H9 (cell line): Measurements from ENCODE around the gene VWA5B1. TPM values are rescaled to one million over a fixed set of nuclear protein-coding genes. Genes with fewer than 3 reads are reported as not detected.

Experiments used
- DNase-seq: peaks from one replicate; pipeline ENCODE4 v3.0.0-alpha.2; 2017
- H2AFZ ChIP-seq: one replicate; pipeline ENCODE4 v1.6.1; 2013; ENCODE audit warnings: mild to moderate bottlenecking, low read length, control low read depth, moderate library complexity
- H2AK5ac ChIP-seq: 2 replicates; pipeline ENCODE4 v1.6.1; 2013; ENCODE audit warnings: low read length, control low read depth, mixed read lengths; ENCODE audit not compliant: insufficient read length
- H2BK120ac ChIP-seq: one replicate; pipeline ENCODE4 v1.6.1; 2013; ENCODE audit warnings: low read depth, mild to moderate bottlenecking, low read length, control low read depth, inconsistent platforms; ENCODE audit not compliant: poor library complexity, severe bottlenecking
- H2BK12ac ChIP-seq: 2 replicates; pipeline ENCODE4 v1.6.1; 2013; ENCODE audit warnings: low read length, control low read depth, mixed read lengths, low read depth; ENCODE audit not compliant: insufficient read length
- H2BK15ac ChIP-seq: 2 replicates; pipeline ENCODE4 v1.6.1; 2013; ENCODE audit warnings: low read depth, low read length, control low read depth
- H2BK20ac ChIP-seq: one replicate; pipeline ENCODE4 v1.6.1; 2013; ENCODE audit warnings: low read depth, mild to moderate bottlenecking, low read length, control low read depth, inconsistent platforms; ENCODE audit not compliant: poor library complexity, severe bottlenecking
- H2BK5ac ChIP-seq: 2 replicates; pipeline ENCODE4 v1.6.1; 2013; ENCODE audit warnings: low read length, control low read depth, mixed read lengths; ENCODE audit not compliant: insufficient read length
- H3K14ac ChIP-seq: 2 replicates; pipeline ENCODE4 v1.6.1; 2013; ENCODE audit warnings: low read length, control low read depth; ENCODE audit not compliant: insufficient read depth
- H3K18ac ChIP-seq: 2 replicates; pipeline ENCODE4 v1.6.1; 2013; ENCODE audit warnings: low read depth, mild to moderate bottlenecking, mixed read lengths, low read length, control low read depth; ENCODE audit not compliant: insufficient read length
- H3K23ac ChIP-seq: 2 replicates; pipeline ENCODE4 v1.6.1; 2013; ENCODE audit warnings: low read length, control low read depth, mixed read lengths, low read depth; ENCODE audit not compliant: insufficient read length
- H3K23me2 ChIP-seq: 2 replicates; pipeline ENCODE4 v1.6.1; 2013; ENCODE audit warnings: low read depth, mild to moderate bottlenecking, mixed read lengths, low read length, control low read depth; ENCODE audit not compliant: insufficient read length, poor library complexity, severe bottlenecking
- H3K27ac ChIP-seq: 2 replicates; pipeline ENCODE4 v1.5.1; 2013; ENCODE audit warnings: low read length, control low read depth, mixed read lengths, low read depth; ENCODE audit not compliant: insufficient read length
- H3K27me3 ChIP-seq: 2 replicates; pipeline ENCODE4 v1.6.1; 2013; ENCODE audit warnings: low read length, control low read depth, inconsistent platforms; ENCODE audit not compliant: insufficient read depth
- H3K4ac ChIP-seq: 2 replicates; pipeline ENCODE4 v1.6.1; 2013; ENCODE audit warnings: low read depth, mild to moderate bottlenecking, control low read depth, inconsistent platforms, low read length, moderate library complexity
- H3K4me1 ChIP-seq: 2 replicates; pipeline ENCODE4 v1.6.1; 2013; ENCODE audit warnings: low read length, control low read depth, inconsistent platforms; ENCODE audit not compliant: insufficient read depth
- H3K4me2 ChIP-seq: 2 replicates; pipeline ENCODE4 v1.6.1; 2013; ENCODE audit warnings: low read length, control low read depth, mixed read lengths; ENCODE audit not compliant: insufficient read length, insufficient read depth
- H3K56ac ChIP-seq: 2 replicates; pipeline ENCODE4 v1.6.1; 2013; ENCODE audit warnings: low read depth, mild to moderate bottlenecking, mixed read lengths, low read length, control low read depth; ENCODE audit not compliant: insufficient read length
- H3K79me1 ChIP-seq: 2 replicates; pipeline ENCODE4 v1.6.1; 2013; ENCODE audit warnings: low read depth, mild to moderate bottlenecking, moderate library complexity, low read length, control low read depth, inconsistent platforms; ENCODE audit not compliant: insufficient read depth, poor library complexity, severe bottlenecking
- H3K79me2 ChIP-seq: 2 replicates; pipeline ENCODE4 v1.6.1; 2013; ENCODE audit warnings: low read length, control low read depth, inconsistent platforms; ENCODE audit not compliant: insufficient read depth
- H3K9ac ChIP-seq: 2 replicates; pipeline ENCODE4 v1.6.1; 2013; ENCODE audit warnings: low read length, control low read depth, mixed read lengths; ENCODE audit not compliant: insufficient read length; ENCODE audit errors: extremely low read depth
- H3K9me3 ChIP-seq: one replicate; pipeline ENCODE4 v1.6.1; 2013; ENCODE audit warnings: low read depth, low read length, inconsistent platforms; ENCODE audit not compliant: control insufficient read depth
- H3T11ph ChIP-seq: one replicate; pipeline ENCODE4 v1.6.1; 2013; ENCODE audit warnings: mild to moderate bottlenecking, low read length, control low read depth, inconsistent platforms
- H4K20me1 ChIP-seq: one replicate; pipeline ENCODE4 v1.6.1; 2013; ENCODE audit not compliant: control insufficient read depth, insufficient read length, insufficient read depth
- H4K5ac ChIP-seq: 2 replicates; pipeline ENCODE4 v1.6.1; 2013; ENCODE audit warnings: low read depth, mild to moderate bottlenecking, mixed read lengths, low read length, control low read depth; ENCODE audit not compliant: insufficient read length
- H4K8ac ChIP-seq: replicated peaks from 2 replicates; pipeline ENCODE4 v1.6.1; 2013; ENCODE audit warnings: low read length, control low read depth, mixed read lengths, low read depth; ENCODE audit not compliant: insufficient read length
- H4K91ac ChIP-seq: 2 replicates; pipeline ENCODE4 v1.6.1; 2013; ENCODE audit warnings: low read depth, mild to moderate bottlenecking, moderate library complexity, mixed read lengths, low read length, control low read depth; ENCODE audit not compliant: insufficient read length
- H3K27ac Mint-ChIP-seq, 3 experiments: 2 replicates in 2 of 3; 3 replicates in 1 of 3; pipeline ENCODE4 v1.8.0; 2020 to 2021; ENCODE audit warnings: mixed read lengths in 3 of 3, mild to moderate bottlenecking in 1 of 3, moderate library complexity in 1 of 3
- H3K27me3 Mint-ChIP-seq: 2 replicates; pipeline ENCODE4 v1.8.0; 2021; ENCODE audit warnings: low read depth, mild to moderate bottlenecking, moderate library complexity, mixed read lengths
- H3K36me3 Mint-ChIP-seq, 3 experiments: 2 replicates in 2 of 3; 3 replicates in 1 of 3; pipeline ENCODE4 v1.8.0; 2020 to 2021; ENCODE audit warnings: low read depth in 3 of 3, mixed read lengths in 3 of 3; ENCODE audit not compliant: insufficient read depth in 1 of 3
- H3K4me1 Mint-ChIP-seq, 2 experiments: 2 replicates each; pipeline ENCODE4 v1.8.0; 2020; ENCODE audit warnings: mixed read lengths in 2 of 2
- H3K4me3 Mint-ChIP-seq, 2 experiments: 2 replicates in 1 of 2; 3 replicates in 1 of 2; pipeline ENCODE4 v1.8.0; 2020 to 2021; ENCODE audit warnings: mild to moderate bottlenecking in 2 of 2, mixed read lengths in 2 of 2, moderate library complexity in 1 of 2
- H3K9me3 Mint-ChIP-seq, 2 experiments: 2 replicates in 1 of 2; 3 replicates in 1 of 2; pipeline ENCODE4 v1.8.0; 2020; ENCODE audit warnings: mild to moderate bottlenecking in 2 of 2, mixed read lengths in 2 of 2, moderate library complexity in 1 of 2
- WGBS: extraction: QIAGEN DNeasy Blood & Tissue Kit; methylation state at CpG from one replicate; pipeline ENCODE4 v1.1.7; 2013; ENCODE audit warnings: missing lambda C conversion rate, low lambda C conversion rate, mixed read lengths; ENCODE audit not compliant: insufficient read length; ENCODE audit errors: extremely low coverage; 5-methylcytosine and 5-hydroxymethylcytosine counted together
- total RNA-seq: library from RNA; stranded (reverse); gene quantifications from 2 replicates; pipeline ENCODE4 v1.2.1, GENCODE V29; 2021
- TF ChIP-seq, protein P1 (sequence below): fragments of 200-600 bp; sonication (generic); conservative IDR thresholded peaks from 3 replicates; pipeline ENCODE4 v1.8.0; 2021; ENCODE audit warnings: antibody characterized with exemption, mild to moderate bottlenecking

VWA5B1 gene
- total RNA-seq, 1 experiment from 2014 or later, result not detected

DNA sequence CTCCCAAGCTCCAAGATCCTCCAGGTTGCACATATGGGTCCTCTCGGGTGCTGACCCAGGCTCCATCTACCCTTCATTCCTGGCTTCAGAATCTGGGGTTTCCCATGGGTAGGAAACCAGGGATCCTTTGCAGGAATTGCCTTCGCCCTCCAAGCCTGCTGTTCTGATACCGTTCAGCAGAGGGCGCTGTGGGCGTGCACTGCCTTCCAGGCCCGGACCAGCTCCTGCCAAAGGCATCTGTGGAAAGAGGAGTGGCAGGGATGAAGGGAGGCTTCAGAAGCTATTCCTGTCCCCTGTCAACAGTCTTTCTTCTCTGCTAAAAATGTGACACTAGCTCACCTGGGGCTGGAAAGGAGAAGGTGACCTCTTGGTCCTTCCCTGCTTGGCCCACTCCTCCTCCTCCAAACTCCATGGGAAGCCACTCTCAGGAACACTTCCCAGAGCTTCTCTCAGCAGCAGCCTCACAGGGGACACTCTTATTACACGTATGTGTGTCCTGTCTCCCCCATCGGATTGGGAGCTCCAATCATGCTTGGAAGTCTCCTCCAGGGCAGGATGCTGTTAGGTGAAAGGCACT, 71.2 kb downstream of the VWA5B1 start:
- Histone ChIP-seq H3K27ac (no peak overlapping the region), H3K14ac (no peak overlapping the region), H2BK120ac (no peak overlapping the region), H4K20me1 (no peaks in the 10 kb centered on the region), H2AFZ (no peak overlapping the region), H2BK12ac (no peak overlapping the region), H3K27me3 (peaks cover 17% of the 10 kb centered on the region; the same call in 1 of the 2 replicates), H3K9me3 (no peaks in the 10 kb centered on the region), H2BK5ac (no peak overlapping the region), H3K56ac (no peak overlapping the region), H3K79me1 (no peaks in the 10 kb centered on the region), H3K23ac (no peak overlapping the region), H3K4ac (no peak overlapping the region), H4K91ac (no peak overlapping the region), H4K8ac (no peak overlapping the region), H3T11ph (no peak overlapping the region), H3K79me2 (no peaks in the 10 kb centered on the region), H3K23me2 (peaks cover 10% of the 10 kb centered on the region), H3K4me1 (no peaks in the 10 kb centered on the region), H4K5ac (no peak overlapping the region), H3K9ac (no peak overlapping the region), H3K4me2 (no peak overlapping the region), H2BK20ac (no peak overlapping the region), H2BK15ac (no peak overlapping the region), H3K18ac (no peak overlapping the region), H2AK5ac (no peak overlapping the region)
- WGBS, result no CpG with 5 or more reads among the region's 8 CpGs
- H3K27me3 Mint-ChIP-seq, result peaks cover 86% of the 10 kb centered on the region
- H3K36me3 Mint-ChIP-seq, result no peaks in the 10 kb centered on the region; a peak in 1 of 7 replicates
- peak; percentile 86 for DNase-seq
- TF ChIP-seq, protein P1, sequence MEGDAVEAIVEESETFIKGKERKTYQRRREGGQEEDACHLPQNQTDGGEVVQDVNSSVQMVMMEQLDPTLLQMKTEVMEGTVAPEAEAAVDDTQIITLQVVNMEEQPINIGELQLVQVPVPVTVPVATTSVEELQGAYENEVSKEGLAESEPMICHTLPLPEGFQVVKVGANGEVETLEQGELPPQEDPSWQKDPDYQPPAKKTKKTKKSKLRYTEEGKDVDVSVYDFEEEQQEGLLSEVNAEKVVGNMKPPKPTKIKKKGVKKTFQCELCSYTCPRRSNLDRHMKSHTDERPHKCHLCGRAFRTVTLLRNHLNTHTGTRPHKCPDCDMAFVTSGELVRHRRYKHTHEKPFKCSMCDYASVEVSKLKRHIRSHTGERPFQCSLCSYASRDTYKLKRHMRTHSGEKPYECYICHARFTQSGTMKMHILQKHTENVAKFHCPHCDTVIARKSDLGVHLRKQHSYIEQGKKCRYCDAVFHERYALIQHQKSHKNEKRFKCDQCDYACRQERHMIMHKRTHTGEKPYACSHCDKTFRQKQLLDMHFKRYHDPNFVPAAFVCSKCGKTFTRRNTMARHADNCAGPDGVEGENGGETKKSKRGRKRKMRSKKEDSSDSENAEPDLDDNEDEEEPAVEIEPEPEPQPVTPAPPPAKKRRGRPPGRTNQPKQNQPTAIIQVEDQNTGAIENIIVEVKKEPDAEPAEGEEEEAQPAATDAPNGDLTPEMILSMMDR, result peak; percentile 94
- H3K4me3 Mint-ChIP-seq, result no peak overlapping the region
- H3K9me3 Mint-ChIP-seq, result no peaks in the 10 kb centered on the region; a peak in 1 of 5 replicates
- peaks cover 3 to 9% of the 10 kb centered on the region in 2 experiments; a peak in 2 of 4 replicates for H3K4me1 Mint-ChIP-seq
- no peak overlapping the region for H3K27ac Mint-ChIP-seq
